Measurements from ENCODE around the gene PTPRC.

- TF ChIP-seq POLR2AphosphoS5 (IDR thresholded peaks at IDR 0.05; ENCODE audit: low read depth, low read length) (no peak), TAF1 (IDR thresholded peaks at IDR 0.05; ENCODE audit: borderline replicate concordance, low read depth, low read length) (no peak)
These were observed 48.4 kb upstream of the PTPRC start for GRCh38 chr1:198590454-198590853.

Data from GM12892 (cell line).